GM18517 (cell line): ENCODE measurements around the gene EIF3A.
"Not testable (repeated sequence)": the region's sequence is repeated elsewhere in the genome, so short reads cannot be mapped to it uniquely, and the experiment has no call there.

ENCODE experiments used
- ATAC-seq: cut with Tn5 transposase; IDR thresholded peaks from one replicate; pipeline ENCODE4 v1.9.1; 2021; ENCODE audit warnings: mild to moderate bottlenecking, moderate library complexity; ENCODE audit not compliant: unreplicated experiment

Gene EIF3A, protein sequence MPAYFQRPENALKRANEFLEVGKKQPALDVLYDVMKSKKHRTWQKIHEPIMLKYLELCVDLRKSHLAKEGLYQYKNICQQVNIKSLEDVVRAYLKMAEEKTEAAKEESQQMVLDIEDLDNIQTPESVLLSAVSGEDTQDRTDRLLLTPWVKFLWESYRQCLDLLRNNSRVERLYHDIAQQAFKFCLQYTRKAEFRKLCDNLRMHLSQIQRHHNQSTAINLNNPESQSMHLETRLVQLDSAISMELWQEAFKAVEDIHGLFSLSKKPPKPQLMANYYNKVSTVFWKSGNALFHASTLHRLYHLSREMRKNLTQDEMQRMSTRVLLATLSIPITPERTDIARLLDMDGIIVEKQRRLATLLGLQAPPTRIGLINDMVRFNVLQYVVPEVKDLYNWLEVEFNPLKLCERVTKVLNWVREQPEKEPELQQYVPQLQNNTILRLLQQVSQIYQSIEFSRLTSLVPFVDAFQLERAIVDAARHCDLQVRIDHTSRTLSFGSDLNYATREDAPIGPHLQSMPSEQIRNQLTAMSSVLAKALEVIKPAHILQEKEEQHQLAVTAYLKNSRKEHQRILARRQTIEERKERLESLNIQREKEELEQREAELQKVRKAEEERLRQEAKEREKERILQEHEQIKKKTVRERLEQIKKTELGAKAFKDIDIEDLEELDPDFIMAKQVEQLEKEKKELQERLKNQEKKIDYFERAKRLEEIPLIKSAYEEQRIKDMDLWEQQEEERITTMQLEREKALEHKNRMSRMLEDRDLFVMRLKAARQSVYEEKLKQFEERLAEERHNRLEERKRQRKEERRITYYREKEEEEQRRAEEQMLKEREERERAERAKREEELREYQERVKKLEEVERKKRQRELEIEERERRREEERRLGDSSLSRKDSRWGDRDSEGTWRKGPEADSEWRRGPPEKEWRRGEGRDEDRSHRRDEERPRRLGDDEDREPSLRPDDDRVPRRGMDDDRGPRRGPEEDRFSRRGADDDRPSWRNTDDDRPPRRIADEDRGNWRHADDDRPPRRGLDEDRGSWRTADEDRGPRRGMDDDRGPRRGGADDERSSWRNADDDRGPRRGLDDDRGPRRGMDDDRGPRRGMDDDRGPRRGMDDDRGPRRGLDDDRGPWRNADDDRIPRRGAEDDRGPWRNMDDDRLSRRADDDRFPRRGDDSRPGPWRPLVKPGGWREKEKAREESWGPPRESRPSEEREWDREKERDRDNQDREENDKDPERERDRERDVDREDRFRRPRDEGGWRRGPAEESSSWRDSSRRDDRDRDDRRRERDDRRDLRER (N-terminal part only)

DNA sequence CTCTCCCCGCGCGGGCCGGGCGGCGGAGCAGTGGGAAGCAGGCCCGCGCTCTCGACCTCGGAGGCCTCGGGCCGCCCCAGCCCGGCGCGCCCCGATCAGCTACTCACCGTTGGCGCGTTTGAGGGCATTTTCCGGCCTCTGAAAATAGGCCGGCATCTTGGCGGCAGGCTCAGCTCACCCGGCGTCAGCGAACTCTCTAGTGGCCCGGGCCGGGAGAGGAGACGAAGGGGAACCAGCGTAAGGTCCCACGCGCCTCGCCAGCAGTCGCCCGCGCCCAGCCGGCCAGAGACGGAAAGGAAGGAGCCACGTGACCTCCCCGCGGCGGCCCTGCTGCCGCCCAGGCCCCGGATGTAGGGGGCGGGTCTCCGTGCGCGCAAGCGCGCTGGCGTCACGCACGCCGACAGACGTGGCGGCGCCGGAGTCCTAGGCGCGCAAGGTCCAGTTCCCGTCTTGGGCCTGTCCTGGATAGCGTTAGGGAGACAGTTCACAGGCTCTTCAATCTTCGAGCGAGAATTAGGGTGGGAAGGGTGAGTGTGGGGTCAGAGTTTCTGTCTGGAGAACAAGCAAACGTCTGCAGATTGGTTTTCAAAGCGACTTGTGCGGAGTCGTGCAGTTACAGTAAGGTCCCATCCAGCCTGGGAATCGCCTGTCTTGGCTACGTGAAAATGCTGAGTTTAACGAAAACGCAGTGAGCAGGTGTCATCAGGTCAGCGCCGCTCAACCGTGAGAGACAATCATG lies at the start of gene EIF3A:
EIF3A (minus strand) TSS at position 297 of the 739 bp plus-strand sequence; CDS start at position 156, 141 bp downstream.
- ATAC-seq, result peak; percentile 76

DNA sequence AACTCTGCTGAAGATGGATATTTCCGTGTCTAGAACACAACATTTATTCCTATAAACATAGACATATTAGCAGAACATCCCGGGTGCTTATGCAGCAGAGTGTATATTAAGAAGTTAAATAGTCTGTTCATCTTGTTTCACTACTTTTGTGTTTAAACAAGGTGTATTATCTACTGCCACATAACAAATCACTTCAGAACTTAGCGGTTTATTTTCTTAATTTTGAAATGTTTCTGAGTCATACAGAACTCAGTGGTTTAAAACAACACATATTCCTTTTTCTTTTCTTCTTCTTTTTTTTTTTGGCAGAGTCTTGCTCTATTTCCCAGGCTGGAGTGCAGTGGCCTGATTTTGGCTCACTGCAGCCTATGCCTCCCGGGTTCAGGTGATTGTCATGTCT lies 49.1 kb upstream of the EIF3A start:
- no peak for ATAC-seq

DNA sequence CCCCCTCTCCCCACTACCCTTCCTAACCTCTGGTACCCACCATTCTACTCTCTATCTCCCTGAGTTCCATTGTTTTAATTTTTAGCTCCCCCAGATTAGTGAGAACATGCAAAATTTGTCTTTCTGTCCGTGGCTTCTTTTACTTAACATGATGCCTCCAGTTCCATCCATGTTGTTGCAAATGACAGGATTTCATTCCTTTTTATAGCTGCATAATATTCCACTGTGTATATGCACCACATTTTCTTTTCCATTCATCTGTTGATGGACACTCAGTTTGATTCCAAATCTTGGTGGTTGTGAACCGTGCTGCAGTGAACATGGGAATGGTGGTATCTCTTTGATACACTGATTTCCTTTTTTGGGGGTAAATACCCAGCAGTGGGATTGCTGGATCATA lies 45.3 kb upstream of the EIF3A start:
- no peak for ATAC-seq

DNA sequence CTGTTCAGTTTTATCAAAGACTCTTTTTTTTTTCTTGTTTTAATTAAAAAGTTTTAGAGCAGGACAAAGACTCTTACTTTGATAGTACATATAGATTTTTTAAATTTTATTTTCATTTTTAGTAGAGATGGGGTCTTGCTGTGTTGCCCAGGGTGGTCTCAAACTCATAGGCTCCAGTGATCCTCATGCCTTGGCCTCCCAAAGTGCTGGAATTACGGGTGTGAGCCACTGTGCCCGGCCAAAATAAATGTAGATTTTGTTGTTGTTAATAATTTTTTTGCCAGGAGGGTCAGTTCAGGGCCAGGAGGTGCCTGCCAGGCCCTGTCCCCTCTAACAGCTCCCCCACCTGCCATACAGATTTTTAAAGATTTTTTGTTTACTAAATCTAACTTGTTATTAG lies 40.3 kb upstream of the EIF3A start:
- ATAC-seq, result no peak

DNA sequence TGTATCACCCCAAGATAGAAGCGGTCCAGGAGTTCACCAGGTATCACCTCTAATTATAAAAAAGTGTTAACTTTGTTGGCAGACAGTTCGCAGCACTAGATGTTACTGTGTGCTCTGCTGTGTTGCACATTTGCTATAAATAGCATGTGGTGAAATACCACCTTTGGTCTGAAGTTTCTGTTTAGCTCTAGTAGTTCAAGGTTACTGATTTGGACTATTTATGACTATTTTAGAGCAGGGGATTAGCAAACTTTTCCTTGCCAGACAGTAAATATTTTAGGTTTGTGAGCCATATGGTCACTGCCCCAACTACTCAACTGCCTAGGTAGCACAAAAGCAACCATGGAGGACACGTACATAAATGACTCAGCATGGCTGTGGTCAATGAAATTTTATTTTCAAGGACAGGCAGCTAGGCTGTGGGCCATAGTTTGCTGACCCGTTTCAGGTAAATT lies 39.8 kb upstream of the EIF3A start:
- ATAC-seq, result peak; percentile 93

DNA sequence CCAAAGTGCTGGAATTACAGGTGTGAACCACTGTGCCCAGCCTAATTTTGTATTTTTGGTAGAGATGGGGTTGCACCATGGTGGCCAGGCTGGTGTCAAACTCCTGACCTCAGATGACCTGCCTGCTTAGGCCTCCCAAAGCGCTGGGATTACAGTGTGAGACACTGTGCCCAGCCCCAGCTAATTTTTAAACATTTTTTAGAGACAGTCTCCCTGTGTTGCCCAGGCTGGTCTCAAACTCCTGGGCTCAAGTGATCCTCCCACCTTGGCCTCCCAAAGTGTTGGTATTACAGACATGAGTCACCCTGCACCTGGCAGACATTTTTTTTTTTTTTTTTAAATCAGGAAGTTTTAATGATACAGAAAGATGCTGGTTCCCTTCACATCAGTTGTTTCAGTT lies 38.8 kb upstream of the EIF3A start:
- ATAC-seq, result no peak

DNA sequence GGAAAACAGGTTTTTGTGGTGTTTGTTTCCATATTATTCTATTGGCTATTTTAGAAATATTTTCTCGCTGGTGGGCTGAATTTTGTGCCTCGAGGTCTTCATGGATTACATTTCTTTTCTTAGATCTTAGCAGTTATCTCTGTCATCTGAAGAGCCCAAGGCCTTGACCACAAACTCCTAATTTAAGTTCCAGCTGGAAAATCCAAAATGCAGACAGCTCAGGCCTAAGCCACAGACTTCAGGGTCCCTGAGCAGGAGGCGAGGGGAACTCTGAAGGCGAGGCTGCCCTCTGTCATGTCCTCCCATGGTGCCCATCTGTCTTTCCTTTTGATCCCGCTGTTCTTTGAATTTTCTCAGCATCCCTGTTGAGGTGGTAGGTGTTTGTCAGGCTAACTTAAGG lies 37.6 kb upstream of the EIF3A start:
- no peak for ATAC-seq

DNA sequence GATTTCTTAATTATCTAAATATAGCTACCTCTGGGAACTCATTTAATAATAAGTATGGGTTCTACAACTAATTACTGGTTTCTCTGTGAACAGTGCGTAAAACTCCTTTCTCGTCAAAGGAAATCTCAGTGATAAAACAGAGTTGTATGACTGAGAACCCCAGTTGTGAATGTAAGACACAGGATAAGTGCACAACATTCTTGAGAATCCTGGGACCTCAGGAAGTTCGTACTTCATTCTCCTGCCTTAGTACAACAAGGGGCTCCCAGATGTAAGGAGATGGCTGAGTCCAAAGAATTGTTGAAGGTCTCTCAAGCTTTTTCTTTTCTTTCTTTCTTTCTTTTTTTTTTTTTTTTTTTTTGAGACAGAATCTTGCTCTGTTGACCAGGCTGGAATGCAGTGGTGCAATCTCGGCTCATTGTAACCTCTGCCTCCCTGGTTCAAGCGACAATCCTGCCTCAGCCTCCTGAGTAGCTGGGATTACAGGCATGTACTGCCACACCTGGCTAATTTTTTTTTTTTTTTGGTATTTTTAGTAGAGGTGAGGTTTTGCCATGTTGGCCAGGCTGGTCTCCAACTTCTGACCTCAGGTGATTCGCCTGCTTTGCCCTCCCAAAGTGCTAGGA lies 35.8 kb upstream of the EIF3A start:
- no peak for ATAC-seq

DNA sequence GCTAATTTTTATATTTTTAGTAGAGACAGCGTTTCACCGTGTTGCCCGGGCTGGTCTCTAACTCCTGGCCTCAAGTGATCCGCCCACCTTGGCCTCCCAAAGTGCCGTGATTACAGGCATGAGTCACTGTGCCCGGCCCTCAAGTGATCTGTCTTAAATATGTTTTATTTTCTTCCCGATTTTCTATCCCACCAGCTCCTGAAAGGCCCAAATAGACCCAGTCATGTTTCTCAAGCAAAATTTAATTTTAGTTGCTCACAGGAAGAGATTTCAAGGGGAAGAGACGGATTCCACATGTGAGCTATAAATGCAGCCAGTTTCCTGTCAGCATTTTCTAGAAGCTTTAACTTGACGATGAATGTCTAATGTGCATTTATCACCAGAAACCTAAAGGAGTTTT lies 35.3 kb upstream of the EIF3A start:
- ATAC-seq, result no peak

DNA sequence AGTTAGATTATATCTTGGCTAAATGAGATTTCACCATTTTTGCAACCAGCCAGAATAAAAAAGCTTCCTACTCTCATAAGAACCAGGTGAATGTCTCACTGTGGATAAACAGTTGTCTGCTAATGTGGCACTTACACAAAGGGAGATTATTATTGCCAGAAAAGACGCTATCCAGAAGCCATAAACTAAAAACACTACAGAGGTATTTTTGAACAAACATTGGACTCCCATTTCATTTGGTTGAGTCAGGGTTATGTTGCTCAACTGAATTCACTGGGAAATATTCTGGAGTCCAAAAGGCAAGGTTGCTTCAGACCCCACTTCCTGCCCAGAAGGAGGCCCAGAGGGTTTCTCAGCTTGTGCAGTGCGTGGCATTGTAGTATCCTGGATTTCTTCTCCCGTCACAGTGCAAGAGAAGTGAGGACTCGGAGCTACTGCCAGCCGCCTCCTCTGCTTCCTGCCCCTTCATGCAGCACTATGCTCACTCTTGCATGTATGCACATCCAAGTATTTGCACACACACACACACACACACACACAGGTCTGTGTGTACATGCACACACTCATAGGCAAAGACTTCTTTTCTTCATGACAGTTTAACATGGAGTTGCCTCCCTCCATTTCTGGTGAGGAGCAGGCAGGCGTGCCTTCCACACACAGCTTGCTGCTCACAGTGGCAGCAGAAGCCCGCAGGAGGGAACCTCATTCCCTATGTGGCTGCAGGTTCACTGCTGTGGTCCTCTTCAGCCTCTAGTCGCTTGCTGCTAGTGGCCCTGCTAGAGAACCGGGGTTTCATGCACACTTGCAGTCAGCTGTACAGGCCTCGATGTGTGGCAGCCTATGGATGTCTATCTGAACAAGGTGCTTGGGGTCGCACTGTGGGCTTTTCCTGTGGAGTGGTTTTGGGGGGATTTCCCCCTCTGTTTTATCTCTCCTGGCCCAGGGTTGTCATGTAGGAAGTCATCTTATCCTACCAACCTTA lies 33.4 kb upstream of the EIF3A start:
- ATAC-seq, result no peak

DNA sequence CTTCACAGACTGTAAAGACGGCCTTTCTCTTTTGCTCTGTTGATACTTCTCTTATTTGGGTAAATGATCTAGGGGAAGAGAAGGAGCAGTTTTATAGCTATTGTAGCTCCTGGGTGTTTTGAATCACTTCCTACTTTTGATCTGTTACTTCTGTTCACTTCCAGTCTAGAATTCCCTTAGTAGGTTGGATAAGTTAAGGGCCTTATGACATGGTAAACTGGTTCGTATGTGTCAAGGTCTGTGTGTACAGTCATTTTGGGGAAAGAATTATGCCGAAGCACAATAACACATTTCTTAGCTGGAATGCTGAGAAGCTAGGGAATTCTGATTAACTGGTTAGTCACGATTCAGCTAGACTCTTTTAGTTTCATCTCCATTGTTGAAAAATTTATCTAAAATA lies 31.4 kb upstream of the EIF3A start:
- no peak for ATAC-seq

DNA sequence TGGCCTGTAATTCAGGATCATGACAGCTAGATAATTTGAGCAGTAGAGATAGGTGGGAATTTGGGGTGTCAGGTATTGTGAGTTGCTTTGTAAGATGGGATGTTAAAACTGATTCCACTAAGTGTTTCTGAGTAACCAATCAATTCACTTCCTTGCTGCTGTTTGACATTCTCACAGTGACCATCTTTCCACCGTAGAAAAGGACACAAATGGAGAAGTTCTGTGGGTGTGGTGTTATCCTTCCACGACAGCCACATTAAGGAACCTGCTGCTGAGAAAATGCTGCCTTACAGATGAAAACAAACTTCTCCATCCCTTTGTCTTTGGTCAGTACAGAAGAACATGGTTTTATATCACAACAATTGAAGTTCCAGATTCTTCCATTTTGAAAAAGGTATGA lies 27.2 kb upstream of the EIF3A start:
- not testable (repeated sequence) for ATAC-seq

DNA sequence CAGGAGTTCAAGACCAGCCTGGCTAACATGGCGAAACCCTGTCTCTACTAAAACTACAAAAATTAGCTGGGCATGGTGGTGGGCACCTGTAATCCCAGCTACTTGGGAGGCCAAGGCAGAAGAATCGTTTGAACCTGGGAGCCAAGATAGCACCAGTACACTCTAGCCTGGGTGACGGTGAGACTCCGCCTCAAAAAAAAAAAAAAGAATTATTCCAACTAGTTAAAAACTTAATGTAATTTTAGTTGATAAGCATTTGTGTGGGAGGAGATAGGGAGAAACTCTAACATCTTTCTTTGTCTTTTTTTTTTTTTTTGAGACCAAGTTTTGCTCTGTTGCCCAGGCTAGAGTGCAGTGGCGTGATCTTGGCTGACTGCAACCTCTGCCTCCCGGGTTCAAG lies 26.5 kb upstream of the EIF3A start:
- ATAC-seq, result not testable (repeated sequence)

DNA sequence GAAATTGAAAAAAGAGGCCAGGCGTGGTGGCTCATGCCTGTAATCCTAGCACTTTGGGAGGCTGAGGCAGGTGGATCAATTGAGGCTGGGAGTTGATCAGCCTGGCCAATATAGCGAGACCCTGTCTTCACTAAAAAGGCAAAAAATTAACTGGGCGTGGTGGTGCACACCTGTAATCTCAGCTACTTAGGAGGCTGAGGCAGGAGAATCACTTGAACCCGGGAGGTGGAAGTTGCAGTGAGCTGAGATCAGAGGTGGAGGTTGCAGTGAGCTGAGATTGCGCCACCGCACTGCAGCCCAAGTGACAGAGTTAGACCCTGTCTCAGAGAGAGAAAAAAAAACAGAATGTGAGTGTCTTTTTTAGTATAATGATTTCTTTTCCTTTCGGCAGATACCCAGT lies 25.3 kb upstream of the EIF3A start:
- ATAC-seq, result not testable (repeated sequence)

DNA sequence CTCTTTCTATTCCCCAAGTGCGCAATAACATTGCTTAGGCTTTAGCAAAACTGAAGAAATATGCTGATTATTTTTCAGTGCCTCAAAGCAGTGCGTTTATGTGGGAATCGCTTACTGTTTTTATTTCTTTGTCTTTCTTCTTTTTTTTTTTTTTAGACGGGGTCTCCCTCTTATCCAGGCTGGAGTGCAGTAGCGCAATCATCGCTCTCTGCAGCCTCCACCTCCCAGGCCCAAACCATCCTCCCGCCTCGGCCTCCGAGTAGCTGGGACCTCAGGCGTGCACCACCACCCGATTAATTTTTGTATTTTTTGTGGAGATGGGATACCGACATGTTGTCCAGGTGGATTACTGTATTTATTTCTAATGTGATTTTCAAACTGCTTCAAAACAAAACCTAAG lies 24.5 kb upstream of the EIF3A start:
- ATAC-seq, result no peak

DNA sequence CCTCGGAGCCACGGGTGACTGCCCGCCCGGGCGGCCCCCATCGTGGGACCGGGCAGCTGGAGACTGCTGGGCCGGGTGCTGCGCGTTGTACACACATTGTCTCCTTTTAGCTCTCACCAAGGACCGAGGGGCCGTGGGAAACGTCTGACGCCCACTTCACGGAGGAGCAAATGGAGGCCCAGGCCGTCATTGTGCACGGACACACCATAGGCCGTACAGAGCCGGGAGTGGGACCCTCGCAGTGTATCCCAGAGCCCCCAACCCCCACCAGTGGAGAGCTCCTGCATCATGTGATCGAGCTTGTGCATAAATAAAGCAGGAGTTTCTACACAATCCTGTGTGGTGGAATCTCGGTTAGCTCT lies 24.0 kb upstream of the EIF3A start:
- ATAC-seq, result no peak

DNA sequence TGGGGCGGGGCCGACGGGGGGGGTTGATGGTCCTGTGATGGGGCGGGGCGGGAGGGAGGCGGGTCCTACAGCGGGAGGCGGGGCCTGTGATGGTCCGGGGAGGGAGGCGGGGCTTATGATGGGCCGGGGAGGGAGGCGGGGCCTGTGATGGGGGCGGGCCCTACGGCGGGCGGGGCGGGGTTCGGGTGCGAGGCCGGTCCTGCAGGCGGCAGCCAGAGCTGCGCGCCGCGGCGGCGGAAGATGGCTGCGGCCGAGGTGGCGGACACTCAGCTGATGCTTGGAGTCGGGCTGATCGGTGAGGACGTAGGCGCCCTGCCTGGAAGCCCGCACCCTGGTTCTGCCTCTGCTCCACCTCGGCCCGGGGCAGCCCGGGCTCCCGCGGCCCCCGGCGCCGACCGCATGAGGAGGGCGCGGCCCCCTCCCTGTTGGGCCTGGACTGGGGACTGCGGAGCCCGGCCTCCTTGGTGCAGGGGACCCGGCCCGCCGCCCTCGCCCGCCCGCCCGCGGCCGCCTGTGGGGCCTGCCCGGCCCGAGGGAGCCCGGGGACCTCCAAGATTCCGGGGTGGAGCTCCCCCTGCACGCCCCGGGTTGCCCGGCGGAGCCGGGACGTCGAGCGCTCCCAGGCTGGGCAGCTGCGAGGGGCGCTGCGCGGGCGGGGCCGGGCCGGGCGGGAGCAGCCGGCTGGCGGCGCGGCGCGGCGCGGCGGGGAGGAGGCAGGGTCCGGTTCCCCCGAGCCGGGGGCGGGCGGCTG lies 23.5 kb upstream of the EIF3A start, which contains the start of gene DENND10:
DENND10 (plus strand) TSS at position 211 of the 751 bp plus-strand sequence; CDS start at position 241, 30 bp downstream.
- peak; percentile 76 for ATAC-seq
